K562 (cell line): ENCODE measurements around the gene TICAM1. TPM values are rescaled to one million over a fixed set of nuclear protein-coding genes. Genes with fewer than 3 reads are reported as not detected.
A peak's percentile ranks its signal among the peaks of the same experiment; 100 is the strongest.

Experiments
- BACH1 ChIP-seq: fragments of 200-800 bp; sonication (Bioruptor generic); IDR thresholded peaks from 2 replicates; pipeline ENCODE4 v1.6.1; 2016; ENCODE audit warnings: missing genetic modification characterization, missing compliant biosample characterization
- BCLAF1 ChIP-seq, 2 experiments: fragments of 450-650 bp in 1 of 2; IDR thresholded peaks; 2 replicates each; pipeline ENCODE4 v1.6.1; 2011 to 2017; ENCODE audit warnings: low read depth in 2 of 2, antibody characterized with exemption in 1 of 2, borderline replicate concordance in 1 of 2, low read length in 1 of 2, mild to moderate bottlenecking in 1 of 2, mixed read lengths in 1 of 2; ENCODE audit not compliant: control insufficient read depth in 1 of 2
- CREB3L1 ChIP-seq: fragments of 450-650 bp; IDR thresholded peaks from 2 replicates; pipeline ENCODE4 v1.6.1; 2014; ENCODE audit warnings: low read depth, mild to moderate bottlenecking, moderate library complexity, borderline replicate concordance
- DEAF1 ChIP-seq: fragments of 450-650 bp; formaldehyde crosslinking; IDR thresholded peaks from 2 replicates; pipeline ENCODE4 v1.4.0; 2020; ENCODE audit warnings: mild to moderate bottlenecking, moderate library complexity
- EHMT2 ChIP-seq: fragments of 450-650 bp; IDR thresholded peaks from 2 replicates; pipeline ENCODE4 v1.6.1; 2018; ENCODE audit warnings: antibody characterized with exemption
- ETS1 ChIP-seq: conservative IDR thresholded peaks from 2 replicates; pipeline ENCODE4 v1.6.1; 2011; ENCODE audit warnings: low read depth, mild to moderate bottlenecking, low read length; ENCODE audit not compliant: control insufficient read depth
- FOXJ2 ChIP-seq: fragments of 200-800 bp; sonication (Bioruptor generic); IDR thresholded peaks from 2 replicates; pipeline ENCODE4 v1.6.1; 2016; ENCODE audit warnings: missing genetic modification characterization, missing compliant biosample characterization
- GATAD2A ChIP-seq: fragments of 450-650 bp; IDR thresholded peaks from 2 replicates; pipeline ENCODE4 v1.6.1; 2017
- HCFC1 ChIP-seq: IDR thresholded peaks from 2 replicates; pipeline ENCODE4 v1.6.1; 2012; ENCODE audit warnings: low read depth, low read length, improper control_type of control experiment
- KAT8 ChIP-seq: fragments of 450-650 bp; IDR thresholded peaks from 2 replicates; pipeline ENCODE4 v1.6.1; 2016; ENCODE audit warnings: low read depth, mild to moderate bottlenecking
- NFRKB ChIP-seq: fragments of 450-650 bp; IDR thresholded peaks from 2 replicates; pipeline ENCODE4 v1.6.1; 2016; ENCODE audit warnings: low read depth
- NR0B1 ChIP-seq: fragments of 450-650 bp; IDR thresholded peaks from one replicate; pipeline ENCODE4 v1.6.1; 2018; ENCODE audit warnings: mild to moderate bottlenecking, moderate library complexity; ENCODE audit not compliant: partially characterized antibody
- PHF8 ChIP-seq: fragments of 200-600 bp; sonication (generic); IDR thresholded peaks from 2 replicates; pipeline ENCODE4 v1.6.1; 2012; ENCODE audit warnings: mixed run types, mild to moderate bottlenecking, inconsistent platforms, low read length, moderate library complexity, borderline replicate concordance
- POU5F1 ChIP-seq: fragments of 150-350 bp; IDR thresholded peaks from 2 replicates; pipeline ENCODE4 v1.6.1; 2014; ENCODE audit warnings: borderline replicate concordance, low read length, low read depth, mild to moderate bottlenecking; ENCODE audit not compliant: partially characterized antibody
- PTTG1 ChIP-seq: fragments of 450-650 bp; IDR thresholded peaks from 2 replicates; pipeline ENCODE4 v1.6.1; 2016; ENCODE audit warnings: low read depth, mild to moderate bottlenecking, missing genetic modification characterization, missing compliant biosample characterization
- RB1 ChIP-seq: fragments of 450-650 bp; IDR thresholded peaks from 2 replicates; pipeline ENCODE4 v1.6.1; 2017; ENCODE audit warnings: low read depth, mild to moderate bottlenecking
- SMAD3 ChIP-seq: fragments of 450-650 bp; formaldehyde crosslinking; conservative IDR thresholded peaks from 2 replicates; pipeline ENCODE4 v1.4.0; 2020; ENCODE audit warnings: mild to moderate bottlenecking
- ZNF197 ChIP-seq: fragments of 200-800 bp; sonication (Bioruptor generic); IDR thresholded peaks from 2 replicates; pipeline ENCODE4 v1.6.1; 2016; ENCODE audit warnings: low read depth, missing genetic modification characterization, missing compliant biosample characterization
- polyA plus RNA-seq, 8 experiments: library from polyadenylated mRNA; depleted of rRNA in 4 of 8; stranded (reverse) in 5 of 8; unstranded in 3 of 8; fragments of >200 nt; fragmentation: Nextera tagmentation in 2 of 8; fragmentation: Illumina TruSeq in 1 of 8; extraction: Ambion mirVana in 2 of 8; extraction: Trizol in 1 of 8; gene quantifications; 2 replicates each; pipeline versions ENCODE4 v1.2.1 to v1.2.3, GENCODE V29; 2011 to 2014; ENCODE audit warnings: inconsistent platforms in 1 of 8, missing spikeins in 1 of 8
- total RNA-seq, 7 experiments: library from RNA; depleted of rRNA in 6 of 7; stranded (reverse); fragments of >200 nt in 6 of 7; fragmentation: Illumina TruSeq in 2 of 7; extraction: Trizol in 2 of 7; gene quantifications; 2 replicates each; pipeline versions ENCODE4 v1.2.1 to v1.2.3, GENCODE V29; 2011 to 2021; ENCODE audit warnings: low replicate concordance in 1 of 7

Gene TICAM1
- total and polyA plus RNA-seq, 9 of the 15 experiments (the other 6 are each of a cell fraction or from before 2014, with no cell fraction given) = 0.07 to 11.6 (median 1.5) TPM

- peak; percentile 100 for TF ChIP-seq ETS1
- TF ChIP-seq BCLAF1 (IDR thresholded peaks at IDR 0.05; ENCODE audit: borderline replicate concordance in 1 of 2, control insufficient read depth in 1 of 2, low read depth in 2 of 2, low read length in 1 of 2) = 0 out of 4 replicates have a peak, but pooled peaks of 1 of the 2 experiments have one; percentile 67
- TF ChIP-seq PHF8 = peak; percentile 81; the same call in 1 of the 2 replicates
- TF ChIP-seq KAT8 = peak; percentile 100
- no peak for TF ChIP-seq EHMT2
- TF ChIP-seq GATAD2A = peak; percentile 35; the same call in 1 of the 2 replicates
- peak; percentile 77; the same call in 1 of the 2 replicates for TF ChIP-seq PTTG1 (tag)
- peak; percentile 98 for TF ChIP-seq BACH1 (tag)
- no peak for TF ChIP-seq NR0B1
- TF ChIP-seq ZNF197 (CRISPR knock-in tag) = peak; percentile 99
- TF ChIP-seq DEAF1 (CRISPR knock-in tag) = peak; percentile 68
- TF ChIP-seq CREB3L1 = peak; percentile 99
- peak; percentile 38; the same call in 1 of the 2 replicates for TF ChIP-seq RB1
- TF ChIP-seq HCFC1 = peak; percentile 97
- TF ChIP-seq FOXJ2 = peak; percentile 97
- TF ChIP-seq SMAD3 (CRISPR knock-in tag) = peak; percentile 95
- TF ChIP-seq NFRKB = peak; percentile 98
- peak; percentile 80 for TF ChIP-seq POU5F1
Measured at GRCh38 chr19:4791183-4792018, 40.1 kb downstream of the TICAM1 start, which contains the start of gene FEM1A (continued).
